Activated CD8-positive, alpha-beta memory T cell treated with anti-CD3 and anti-CD28 coated beads for 4 hours (primary cell): ENCODE data around the gene CDH18.

Experiments
- DNase-seq, 2 donors: peaks; one replicate each; pipeline ENCODE4 v3.0.0-alpha.2; 2020; ENCODE audit warnings: low read depth in 2 of 2

The CDH18 gene

GRCh38 chr5:19734776-19735175, 253.2 kb downstream of the CDH18 start:
- no peak for DNase-seq

DNA sequence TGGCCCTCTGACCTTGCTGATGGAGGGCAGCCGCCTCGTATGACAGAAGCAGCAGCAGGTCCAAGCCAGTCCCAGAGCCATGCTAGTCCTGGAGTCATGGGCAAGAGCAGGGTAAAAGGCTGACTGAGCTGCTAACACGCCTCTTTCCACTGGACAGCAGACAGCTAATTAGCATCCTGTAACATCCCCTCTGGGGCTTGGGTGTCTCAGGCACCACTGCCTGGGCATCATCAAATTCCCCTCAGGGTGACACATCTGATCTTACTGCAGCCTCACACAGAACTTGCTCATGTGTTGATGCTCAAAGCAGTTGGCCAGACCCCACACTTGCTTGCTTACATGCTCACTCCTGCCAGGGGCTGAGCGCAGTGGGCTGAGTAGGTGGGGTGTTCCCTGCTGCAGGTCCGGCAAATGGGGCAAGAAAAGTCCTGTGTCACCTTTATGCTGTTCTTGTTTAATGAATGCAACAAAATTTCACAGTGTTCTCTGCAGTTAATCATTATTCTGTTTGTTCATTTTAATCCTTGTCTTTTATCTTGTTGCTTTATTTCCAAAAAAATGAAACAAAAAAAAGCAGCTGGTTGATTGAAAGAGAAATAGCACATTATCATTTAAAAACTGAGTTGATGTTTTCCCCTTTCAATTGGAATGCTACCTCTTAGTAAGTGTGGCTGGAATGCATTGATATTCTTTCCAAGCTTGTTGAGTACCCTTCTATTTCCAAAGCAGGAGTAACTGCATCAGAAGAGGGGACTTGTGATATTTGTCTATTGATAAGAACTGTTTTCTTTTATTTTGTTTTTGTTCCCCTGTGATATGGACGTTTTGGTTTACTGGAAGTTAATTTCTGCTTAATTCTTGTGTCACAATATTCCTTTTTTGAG, 254.1 kb downstream of the CDH18 start:
- DNase-seq: no peak

GRCh38 chr5:19728571-19728970, 259.4 kb downstream of the CDH18 start:
- no peak for DNase-seq

DNA sequence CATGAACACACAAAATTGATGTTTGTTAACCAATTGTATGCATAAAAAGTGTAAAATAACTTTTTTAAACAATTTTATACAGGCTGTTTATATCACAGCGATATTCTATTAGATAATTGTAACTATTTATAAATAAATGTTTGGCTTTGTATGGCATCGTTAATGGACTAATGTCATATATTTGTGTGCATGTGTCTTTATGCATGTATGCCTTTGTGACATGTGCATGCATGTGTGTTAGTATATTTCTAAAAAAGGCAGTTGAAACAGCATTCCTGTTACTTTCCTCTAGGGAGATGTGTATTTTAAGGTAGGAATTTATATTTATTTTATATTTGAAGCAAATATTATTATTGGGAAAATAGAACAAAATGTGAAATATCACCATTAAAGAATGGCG, 268.9 kb downstream of the CDH18 start:
- DNase-seq: no peak

- DNase-seq: no peak
These were observed 274.3 kb downstream of the CDH18 start for GRCh38 chr5:19713740-19714139.

GRCh38 chr5:19709403-19709802, 278.6 kb downstream of the CDH18 start:
- no peak for DNase-seq

- no peak for DNase-seq
These were observed 281.2 kb downstream of the CDH18 start for GRCh38 chr5:19706776-19707175.

GRCh38 chr5:19701731-19702130, 286.3 kb downstream of the CDH18 start:
- no peak for DNase-seq

DNA sequence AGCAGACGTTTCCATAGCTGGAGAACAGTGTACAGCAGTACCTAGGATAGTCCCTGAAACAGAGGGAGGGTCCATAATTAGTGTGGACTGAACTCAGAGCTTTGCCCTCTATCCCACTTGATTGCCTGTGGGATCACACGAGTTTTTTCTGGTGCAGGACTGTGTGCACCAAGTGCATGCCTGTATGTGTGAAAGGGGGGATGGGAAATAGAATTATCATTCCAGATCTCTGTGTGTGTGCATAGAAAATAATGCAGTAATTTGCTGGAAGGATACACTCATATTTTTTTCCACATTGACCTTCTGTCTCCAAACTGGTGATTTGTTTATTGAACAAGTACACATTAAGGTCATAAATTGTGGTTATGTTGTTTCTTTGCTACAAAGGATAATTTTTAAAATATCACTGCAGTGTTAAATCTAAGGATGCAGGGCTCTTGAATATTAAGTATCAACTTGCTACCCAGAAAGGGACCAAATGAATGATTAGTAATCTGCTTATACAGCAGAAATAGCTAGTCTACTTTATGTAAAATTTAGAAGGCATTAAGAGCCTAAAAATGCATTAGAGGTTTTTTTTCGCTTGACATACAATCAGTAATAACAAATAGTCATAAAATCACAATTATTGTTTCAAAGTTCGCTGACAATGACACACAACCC, 292.9 kb downstream of the CDH18 start:
- DNase-seq: no peak

GRCh38 chr5:19690978-19691377, 297.0 kb downstream of the CDH18 start:
- DNase-seq: no peak

DNA sequence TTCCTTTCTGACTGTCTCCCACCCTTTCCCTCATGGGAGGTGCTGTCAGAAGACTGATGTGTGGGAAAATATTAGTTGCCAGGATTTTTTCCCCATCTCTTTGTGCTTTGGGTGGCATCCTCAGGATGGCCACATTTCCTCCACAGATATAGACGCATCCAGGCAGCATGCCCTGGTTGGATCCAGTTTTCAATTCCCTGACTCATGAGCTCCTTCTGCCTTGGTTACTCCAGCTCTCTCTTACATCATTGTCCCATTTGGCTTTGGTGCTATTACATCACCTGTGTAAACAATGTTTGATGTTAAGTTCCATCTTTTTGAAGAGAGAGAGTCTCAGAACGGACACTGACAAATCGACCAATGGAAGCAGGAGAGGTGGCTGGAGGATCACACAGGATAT, 302.5 kb downstream of the CDH18 start:
- DNase-seq: no peak

GRCh38 chr5:19676895-19677294, 311.1 kb downstream of the CDH18 start:
- no peak for DNase-seq

- no peak for DNase-seq
These were observed 327.3 kb downstream of the CDH18 start for GRCh38 chr5:19660679-19661078.

DNA sequence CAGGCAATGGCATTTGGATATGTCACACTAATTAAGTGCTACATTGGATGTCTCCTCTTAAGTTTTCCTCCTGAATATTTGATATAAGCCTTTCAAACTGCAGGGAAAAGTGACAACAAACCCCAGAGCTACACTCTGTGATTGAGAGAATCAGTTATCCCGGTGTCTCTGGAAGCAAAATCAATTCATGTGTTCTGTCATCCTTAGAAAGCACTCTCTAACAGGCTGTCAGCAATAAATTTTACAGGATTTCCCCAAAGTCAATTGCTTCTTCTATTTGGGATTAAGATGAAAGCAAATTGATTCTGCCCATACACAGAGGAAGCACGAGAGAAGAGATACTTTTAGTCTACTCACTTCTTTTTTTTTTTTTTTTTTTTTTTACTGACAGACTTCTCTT, 332.4 kb downstream of the CDH18 start:
- no peak for DNase-seq

DNA sequence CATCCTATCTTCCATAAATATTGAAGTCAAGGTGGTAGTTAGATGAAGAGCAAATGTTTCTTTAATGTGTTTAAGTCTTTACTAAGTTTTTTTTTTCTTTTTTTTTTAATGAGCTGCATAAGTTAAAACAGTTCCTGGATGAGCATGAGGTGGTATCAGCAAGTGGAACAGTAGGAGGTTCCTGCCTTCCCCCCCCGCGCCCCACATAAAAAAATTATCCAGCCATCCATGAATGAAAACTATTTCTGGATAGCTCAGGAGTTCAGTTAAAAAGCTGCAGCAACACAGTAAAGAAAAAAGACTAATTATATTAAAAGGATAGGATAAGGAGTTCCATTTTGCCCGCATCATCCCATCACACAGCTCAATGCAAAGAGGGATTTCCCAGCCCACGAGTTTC, 349.5 kb downstream of the CDH18 start:
- DNase-seq: no peak

- no peak for DNase-seq
These were observed 357.1 kb downstream of the CDH18 start for GRCh38 chr5:19630876-19631275.

GRCh38 chr5:19626211-19626610, 361.8 kb downstream of the CDH18 start:
- DNase-seq: no peak

- no peak for DNase-seq
These were observed 362.4 kb downstream of the CDH18 start for GRCh38 chr5:19625562-19625961.

DNA sequence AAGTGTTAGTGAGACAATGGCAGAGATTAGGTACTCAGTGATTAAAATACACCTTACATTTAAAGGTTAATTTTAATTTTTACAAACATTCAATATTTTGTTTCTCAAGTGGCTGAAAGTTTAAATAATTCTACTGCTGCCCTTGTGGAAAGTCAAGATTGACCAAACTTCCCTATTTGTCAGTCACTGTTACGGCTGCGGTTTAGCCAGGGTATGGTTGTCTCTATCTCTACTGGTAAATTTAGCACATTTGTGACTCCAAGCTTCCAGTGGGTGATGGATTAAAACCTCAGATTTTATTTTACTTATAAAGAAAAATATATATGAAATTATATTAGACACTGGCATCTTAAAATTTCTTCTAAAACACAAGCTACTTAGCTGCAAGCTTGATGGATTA, 368.4 kb downstream of the CDH18 start:
- DNase-seq: no peak

DNA sequence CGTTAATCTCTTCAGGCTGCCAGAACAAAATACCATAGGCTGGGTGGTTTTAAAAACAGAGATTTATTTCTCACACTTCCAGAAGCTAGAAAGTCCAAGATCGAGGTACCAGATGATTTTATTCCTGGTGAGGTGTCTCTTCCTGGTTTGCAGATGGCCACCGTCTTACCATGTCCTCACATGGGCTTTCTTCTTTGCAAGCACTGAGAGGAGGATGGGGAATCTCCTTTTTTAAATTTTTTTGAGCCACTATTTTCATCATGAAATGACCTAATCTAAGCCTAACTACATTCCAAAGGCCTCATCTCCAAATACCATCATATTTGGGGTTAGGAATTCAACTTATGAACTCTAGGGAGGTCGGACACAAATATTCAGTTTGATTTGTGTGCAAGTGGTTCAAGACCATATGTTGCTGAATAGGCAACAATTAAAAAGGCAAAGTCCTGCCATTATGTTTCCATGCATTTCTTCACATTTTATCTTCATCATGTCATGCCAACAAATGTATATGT, 371.2 kb downstream of the CDH18 start:
- no peak for DNase-seq

GRCh38 chr5:19615661-19616060, 372.3 kb downstream of the CDH18 start:
- no peak for DNase-seq

GRCh38 chr5:19615071-19615470, 372.9 kb downstream of the CDH18 start:
- no peak for DNase-seq

GRCh38 chr5:19608444-19609002, 379.5 kb downstream of the CDH18 start:
- DNase-seq: no peak
